ENCODE results near the gene KIF1A. TPM values are rescaled to one million over a fixed set of nuclear protein-coding genes. Genes with fewer than 3 reads are reported as not detected.
"Not testable (repeated sequence)": the region's sequence is repeated elsewhere in the genome, so short reads cannot be mapped to it uniquely, and the experiment has no call there.

KIF1A gene
- polyA plus RNA-seq, 1 donor from 2014 or later: 63.4 TPM

GRCh38 chr2:240685771-240686371 lies 134.1 kb downstream of the KIF1A start:
- Histone ChIP-seq H2AFZ (ENCODE audit: low read depth, low read length) (no peak overlapping the region), H3K4me2 (ENCODE audit: low read length) (no peak overlapping the region)

GRCh38 chr2:240683980-240684728 lies 135.9 kb downstream of the KIF1A start:
- H3K27ac ChIP-seq (ENCODE audit: low read length); H4K20me1 ChIP-seq (ENCODE audit: insufficient read depth); H3K36me3 ChIP-seq (ENCODE audit: insufficient read depth, low read length); H3K4me3 ChIP-seq (ENCODE audit: low read length); H3K9me3 ChIP-seq (ENCODE audit: low read length); H3K9ac ChIP-seq (ENCODE audit: low read length); H3K9me2 ChIP-seq (ENCODE audit: insufficient read depth, low read length); H3K79me2 ChIP-seq (replicated peaks; ENCODE audit: insufficient read depth, low read length); H3K4me2 ChIP-seq (ENCODE audit: low read length); H2AFZ ChIP-seq (ENCODE audit: low read depth, low read length); H3F3A ChIP-seq (ENCODE audit: insufficient read depth, low read length, poor library complexity, severe bottlenecking); H3K27me3 ChIP-seq (ENCODE audit: insufficient read depth, low read depth, low read length): not testable (repeated sequence)

More at GRCh38 chr2:240685771-240686371, 134.1 kb downstream of the KIF1A start:
- Histone ChIP-seq H3K27ac (ENCODE audit: low read length) (no peak overlapping the region), H3K36me3 (ENCODE audit: insufficient read depth, low read length) (no peaks in the 10 kb centered on the region), H3K9me3 (ENCODE audit: low read length) (no peaks in the 10 kb centered on the region), H3K27me3 (ENCODE audit: insufficient read depth, low read depth, low read length) (no peaks in the 10 kb centered on the region), H3K9ac (ENCODE audit: low read length) (no peak overlapping the region), H3F3A (ENCODE audit: insufficient read depth, low read length, poor library complexity, severe bottlenecking) (no peaks in the 10 kb centered on the region), H3K9me2 (ENCODE audit: insufficient read depth, low read length) (no peaks in the 10 kb centered on the region), H3K79me2 (replicated peaks; ENCODE audit: insufficient read depth, low read length) (no peaks in the 10 kb centered on the region), H3K4me3 (ENCODE audit: low read length) (no peak overlapping the region), H4K20me1 (ENCODE audit: insufficient read depth) (no peaks in the 10 kb centered on the region)
- TF ChIP-seq TAF1 (IDR thresholded peaks at IDR 0.05; ENCODE audit: low read depth) (no peak), REST (IDR thresholded peaks at IDR 0.05; ENCODE audit: borderline replicate concordance) (no peak), MXI1 (conservative IDR thresholded peaks at IDR 0.05; ENCODE audit: poor library complexity, severe bottlenecking) (no peak), EZH2 (IDR thresholded peaks at IDR 0.05; ENCODE audit: borderline replicate concordance, insufficient read depth, low read length, poor library complexity, severe bottlenecking) (no peak), SMC3 (conservative IDR thresholded peaks at IDR 0.05; ENCODE audit: poor library complexity) (no peak), EP300 (conservative IDR thresholded peaks at IDR 0.05; ENCODE audit: poor library complexity, severe bottlenecking) (no peak), CTCF (IDR thresholded peaks at IDR 0.05; ENCODE audit: poor library complexity, severe bottlenecking) (no peak), RAD21 (conservative IDR thresholded peaks at IDR 0.05) (no peak), POLR2AphosphoS5 (IDR thresholded peaks at IDR 0.05) (no peak)

GRCh38 chr2:240683329-240683979 lies 136.6 kb downstream of the KIF1A start:
- H4K20me1 ChIP-seq (ENCODE audit: insufficient read depth); H3K9me2 ChIP-seq (ENCODE audit: insufficient read depth, low read length); H3K36me3 ChIP-seq (ENCODE audit: insufficient read depth, low read length); H3K4me3 ChIP-seq (ENCODE audit: low read length); H3K79me2 ChIP-seq (replicated peaks; ENCODE audit: insufficient read depth, low read length); H3K27ac ChIP-seq (ENCODE audit: low read length); H3K27me3 ChIP-seq (ENCODE audit: insufficient read depth, low read depth, low read length); H3F3A ChIP-seq (ENCODE audit: insufficient read depth, low read length, poor library complexity, severe bottlenecking); H3K9me3 ChIP-seq (ENCODE audit: low read length); H3K4me2 ChIP-seq (ENCODE audit: low read length); H3K9ac ChIP-seq (ENCODE audit: low read length); H2AFZ ChIP-seq (ENCODE audit: low read depth, low read length): not testable (repeated sequence)

DNA sequence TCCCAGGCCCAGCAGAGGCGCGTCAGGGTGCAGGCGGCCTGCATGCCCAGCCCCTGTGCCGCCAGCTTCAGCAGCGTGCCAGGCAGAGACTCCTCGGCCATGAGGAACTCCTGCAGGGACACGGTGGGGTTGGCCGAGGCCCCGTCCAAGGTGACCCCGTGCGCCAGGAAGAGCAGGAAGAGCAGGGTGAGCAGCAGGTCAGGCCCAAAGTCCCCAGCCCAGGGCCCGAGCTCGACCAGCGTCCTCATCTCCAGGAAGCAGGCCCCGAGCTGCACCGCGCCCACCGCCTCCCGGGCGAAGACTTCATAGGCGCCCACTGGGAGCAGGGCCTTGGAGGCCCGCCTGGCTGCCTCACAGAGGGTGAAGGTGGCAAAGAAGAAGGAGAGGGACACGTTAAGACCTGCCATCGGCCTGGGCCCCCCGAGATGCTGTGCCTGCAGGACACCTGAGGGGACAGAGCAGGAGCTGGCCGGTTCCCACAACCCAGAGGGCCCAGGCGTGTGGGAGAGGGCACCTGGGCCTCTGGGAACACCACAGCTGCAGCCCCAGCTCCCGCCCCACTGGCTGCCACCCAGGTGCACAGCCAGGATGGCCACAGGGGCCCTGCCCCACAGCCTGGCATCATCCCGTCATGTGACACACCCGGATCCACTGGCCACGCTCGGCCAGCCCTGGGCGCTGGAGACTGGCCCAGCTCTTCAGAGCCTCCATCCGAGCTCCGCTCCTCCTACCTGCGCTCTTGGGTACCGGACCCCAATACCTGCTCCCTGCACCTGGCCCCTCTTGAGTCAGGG lies 137.4 kb downstream of the KIF1A start, which contains the start of gene AQP12B:
AQP12B (minus strand) TSS at position 455 of the 794 bp plus-strand sequence; CDS start at position 407, 48 bp downstream.
- H4K20me1 ChIP-seq (ENCODE audit: insufficient read depth); H3K27me3 ChIP-seq (ENCODE audit: insufficient read depth, low read depth, low read length); H3K9ac ChIP-seq (ENCODE audit: low read length); H3K9me3 ChIP-seq (ENCODE audit: low read length); H3K36me3 ChIP-seq (ENCODE audit: insufficient read depth, low read length); H3K4me3 ChIP-seq (ENCODE audit: low read length); H3F3A ChIP-seq (ENCODE audit: insufficient read depth, low read length, poor library complexity, severe bottlenecking); H3K9me2 ChIP-seq (ENCODE audit: insufficient read depth, low read length); H3K79me2 ChIP-seq (replicated peaks; ENCODE audit: insufficient read depth, low read length); H2AFZ ChIP-seq (ENCODE audit: low read depth, low read length); H3K27ac ChIP-seq (ENCODE audit: low read length); H3K4me2 ChIP-seq (ENCODE audit: low read length): not testable (repeated sequence)
